Spinal cord (tissue), 10 donors: ENCODE data around the gene OTUB2. TPM values are rescaled to one million over a fixed set of nuclear protein-coding genes. Genes with fewer than 3 reads are reported as not detected.
A peak's percentile ranks its signal among the peaks of the same experiment; 100 is the strongest.

ENCODE experiments used
- DNase-seq, 6 donors: peaks; one replicate each; pipeline versions ENCODE4 v3.0.0 to v3.0.0-alpha.2; 2013 to 2015; ENCODE audit warnings: low spot score in 6 of 6, low read depth in 4 of 6
- H3K27ac ChIP-seq: one replicate; pipeline ENCODE4 v1.5.1; 2013; ENCODE audit warnings: low read depth, low read length, control low read depth
- H3K27me3 ChIP-seq: one replicate; pipeline ENCODE4 v1.6.1; 2013; ENCODE audit warnings: low read length; ENCODE audit not compliant: control insufficient read depth, insufficient read depth
- H3K36me3 ChIP-seq: one replicate; pipeline ENCODE4 v1.6.1; 2013; ENCODE audit warnings: low read length; ENCODE audit not compliant: control insufficient read depth, insufficient read depth
- H3K4me1 ChIP-seq: one replicate; pipeline ENCODE4 v1.6.1; 2013; ENCODE audit warnings: low read length; ENCODE audit not compliant: control insufficient read depth, insufficient read depth
- H3K4me3 ChIP-seq: one replicate; pipeline ENCODE4 v1.5.1; 2013; ENCODE audit warnings: low read depth, low read length, control low read depth
- H3K9me3 ChIP-seq: one replicate; pipeline ENCODE4 v1.6.1; 2013; ENCODE audit warnings: low read length; ENCODE audit not compliant: control insufficient read depth, insufficient read depth
- WGBS: methylation state at CpG from one replicate; pipeline ENCODE4 v1.1.5; 2013; ENCODE audit warnings: missing lambda C conversion rate; ENCODE audit not compliant: insufficient coverage; 5-methylcytosine and 5-hydroxymethylcytosine counted together
- long read RNA-seq, 4 donors: transcript quantifications; one replicate each; lab custom pipeline, GENCODE V29; 2026
- polyA plus RNA-seq, 2 donors: library from polyadenylated mRNA; unstranded; fragments of 120-200 nt; gene quantifications; one replicate each; pipeline ENCODE4 v1.2.1, GENCODE V29; 2013; ENCODE audit not compliant: insufficient read length in 2 of 2
- total RNA-seq, 2 donors: library from RNA; depleted of rRNA in 1 of 2; stranded (reverse); fragments of 120-200 nt in 1 of 2; fragments of >200 nt in 1 of 2; gene quantifications; one replicate each; pipeline versions ENCODE4 v1.2.3 to v1.2.4, GENCODE V29; 2013 to 2014
- donor health status: healthy.

The OTUB2 gene
- total RNA-seq, result 1 to 10 TPM; 3.6 to 4.1 TPM
- polyA plus RNA-seq, result 1 to 10 TPM; 4.6 to 5.8 TPM
- long read RNA-seq, donor 1, result 0 reads
- long read RNA-seq, donor 2, partial matches to known transcripts, result 0 of 1 reads
- long read RNA-seq, donor 2, other reads (novel, unspliced or antisense), result 0 of 1 reads
- long read RNA-seq, donor 3, partial matches to known transcripts, result 0 of 2 reads
- long read RNA-seq, donor 3, other reads (novel, unspliced or antisense), result 0 of 2 reads
- long read RNA-seq, donor 4, result 0 reads

GRCh38 chr14:94026173-94026888, at the start of gene OTUB2:
Gene OTUB2 (plus strand): TSS chr14:94026340. CDS start chr14:94026538, 198 bp downstream.
- DNase-seq, result peak; percentile 99 to 100 (median 100)
- Histone ChIP-seq H3K27me3 (no peaks in the 10 kb centered on the region), H3K9me3 (no peaks in the 10 kb centered on the region), H3K27ac (no peak within 1 kb of the TSS), H3K4me1 (peaks cover 22% of the 10 kb centered on the region), H3K36me3 (peaks cover 4% of the 10 kb centered on the region), H3K4me3 (peak within 1 kb of the TSS; percentile 39)
- WGBS, result under 1% methylated on average over 74 of the region's 74 CpGs

DNA sequence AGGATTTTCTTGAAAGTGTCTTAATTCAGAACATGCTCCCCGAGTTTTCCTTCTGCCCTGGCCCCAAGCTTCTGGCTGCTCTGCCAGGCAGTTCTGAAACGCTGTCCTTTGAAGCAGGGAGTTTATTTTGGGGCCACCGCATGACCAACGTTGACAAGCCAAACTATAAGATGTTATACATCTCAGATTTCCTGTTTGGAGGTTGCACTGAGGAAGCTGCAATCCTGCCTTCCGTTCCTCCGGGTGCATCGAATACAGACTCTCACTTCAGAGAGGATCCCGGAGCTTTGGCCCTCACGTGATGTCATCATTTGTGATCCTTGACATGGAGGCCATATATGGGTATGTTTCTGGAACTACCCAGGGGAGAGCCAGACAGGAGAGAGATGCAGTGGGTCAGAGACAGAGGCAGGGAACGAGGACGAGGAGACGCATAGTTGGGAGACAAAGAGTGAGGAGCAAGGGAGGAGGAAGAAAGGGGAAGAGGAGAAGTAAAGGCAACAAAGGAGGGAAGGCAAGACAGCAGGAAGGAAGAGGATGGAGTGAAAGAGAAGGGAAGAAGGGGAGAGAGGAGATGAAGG, 49.6 kb upstream of the OTUB2 start, which contains the start of gene ASB2:
Gene ASB2, minus strand, starts transcription at position 94 of the 581 bp plus-strand sequence. CDS start 12,031 bp downstream, outside the sequence.
- 54% methylated on average over 11 of the region's 12 CpGs for WGBS
- no peaks in the 10 kb centered on the region for H3K36me3 ChIP-seq
- H3K4me3 ChIP-seq, result peak within 1 kb of the TSS; percentile 12
- no peaks in the 10 kb centered on the region for H3K27me3 ChIP-seq
- peaks cover 33% of the 10 kb centered on the region for H3K4me1 ChIP-seq
- no peaks in the 10 kb centered on the region for H3K9me3 ChIP-seq
- no peak for DNase-seq
- peak within 1 kb of the TSS; percentile 15 for H3K27ac ChIP-seq

DNA sequence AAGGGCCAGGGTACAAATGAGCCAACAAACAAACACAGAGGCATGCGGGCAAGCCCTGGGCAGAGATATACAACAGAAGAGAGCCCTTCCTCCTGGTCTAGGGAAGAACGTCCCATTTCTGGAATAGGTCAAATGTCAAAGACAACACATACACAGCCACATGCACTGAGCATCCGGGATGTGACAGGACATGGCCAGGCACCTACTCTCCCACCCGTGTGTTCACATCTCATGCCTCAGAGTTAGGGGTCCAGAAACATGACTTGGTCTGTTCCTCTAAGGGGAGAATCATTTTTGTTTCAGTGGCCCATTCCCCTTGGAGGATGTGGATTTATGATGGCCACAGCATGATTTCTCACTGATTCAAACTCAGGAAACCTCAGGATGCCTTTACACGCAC, 49.0 kb upstream of the OTUB2 start:
- H3K27ac ChIP-seq, result no peak overlapping the region

DNA sequence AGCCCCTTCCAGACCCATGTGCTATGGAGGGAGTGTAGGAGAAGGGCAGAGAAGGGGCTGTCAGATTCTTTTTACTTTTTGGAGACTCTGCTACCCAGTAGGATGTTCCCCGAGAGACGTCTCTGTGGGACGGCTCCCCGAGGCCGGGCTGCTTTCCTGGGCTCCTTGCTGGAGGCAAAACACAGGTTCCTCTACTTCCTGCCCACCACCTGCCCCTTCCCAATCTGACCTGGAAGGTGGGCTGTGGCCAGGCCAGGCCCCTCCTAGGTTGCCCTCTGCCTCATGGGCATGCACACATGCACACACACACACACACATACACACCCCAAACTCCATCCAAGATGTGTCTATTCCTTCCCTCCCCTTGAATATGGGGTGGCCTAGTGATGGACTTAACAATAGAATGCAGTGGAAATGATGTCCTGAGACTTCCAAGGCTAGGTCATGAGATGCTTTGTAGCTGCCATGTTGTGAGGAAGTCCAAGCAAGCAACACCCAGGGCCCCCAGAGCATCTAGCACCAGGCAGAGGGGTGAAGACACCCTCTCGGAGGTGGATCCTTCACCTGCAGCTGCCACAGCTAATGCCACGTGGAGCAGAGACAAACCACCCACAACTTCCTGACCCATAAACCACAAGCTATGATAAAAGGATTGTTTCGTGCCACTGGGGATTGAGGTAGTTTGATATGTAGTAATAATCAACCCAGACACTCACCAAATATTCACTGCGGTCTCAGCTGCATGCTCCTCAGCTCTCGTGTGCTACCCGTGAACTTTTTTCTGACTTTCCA, 48.2 kb upstream of the OTUB2 start:
- Histone ChIP-seq H3K4me1 (peaks cover 33% of the 10 kb centered on the region), H3K27me3 (no peaks in the 10 kb centered on the region), H3K36me3 (no peaks in the 10 kb centered on the region), H3K9me3 (no peaks in the 10 kb centered on the region), H3K27ac (no peak overlapping the region), H3K4me3 (no peak overlapping the region)
- DNase-seq, result no peak
- WGBS, result 96% methylated on average over 7 of the region's 11 CpGs

More for the DNA sequence above, 49.0 kb upstream of the OTUB2 start:
- 100% methylated on average over 3 of the region's 5 CpGs for WGBS
- no peak for DNase-seq
- Histone ChIP-seq H3K4me3 (no peak overlapping the region), H3K36me3 (no peaks in the 10 kb centered on the region), H3K4me1 (peaks cover 33% of the 10 kb centered on the region), H3K27me3 (no peaks in the 10 kb centered on the region), H3K9me3 (no peaks in the 10 kb centered on the region)

GRCh38 chr14:93978735-93979134, 47.4 kb upstream of the OTUB2 start:
- WGBS, result 74% methylated on average over 4 of the region's 4 CpGs

DNA sequence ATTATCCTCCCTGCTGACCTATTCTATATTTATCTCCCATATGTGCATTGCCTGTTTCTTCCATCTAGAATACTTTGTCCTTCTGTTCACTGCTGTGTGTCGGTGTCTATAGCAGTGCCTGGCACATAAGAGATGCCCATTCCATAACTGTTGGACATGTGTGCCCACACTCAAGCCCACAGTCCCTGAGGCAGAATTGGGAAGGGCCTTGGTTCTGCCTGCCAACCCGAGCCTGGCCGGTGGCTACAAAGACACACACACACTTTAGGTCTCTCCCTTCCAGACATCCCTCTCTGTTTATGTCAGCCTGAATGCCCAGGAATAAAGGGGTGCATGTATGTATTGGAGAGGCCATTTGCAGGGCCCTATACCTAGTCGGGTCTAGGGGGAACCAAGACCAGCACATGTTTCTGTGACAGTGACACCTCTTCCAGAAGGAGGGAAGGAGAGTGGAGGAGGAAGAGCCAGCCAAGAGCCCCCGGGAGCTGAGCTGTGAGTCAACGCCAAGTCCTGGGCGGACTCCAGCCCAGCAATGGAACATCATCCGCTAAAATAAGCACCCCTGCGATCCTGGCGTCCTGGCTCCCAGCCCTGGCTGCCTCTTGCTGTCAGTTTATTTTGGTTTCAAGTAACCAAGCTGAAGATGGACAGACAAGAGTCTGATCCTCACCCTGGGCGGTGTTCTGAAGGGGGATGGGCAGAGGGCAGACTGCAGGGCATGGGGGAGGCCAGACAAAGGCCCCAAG, 45.5 kb upstream of the OTUB2 start:
- H3K27ac ChIP-seq, result no peak overlapping the region
- DNase-seq, result peak in 2 of 6 donors; percentile 15 to 80
- WGBS, result 58% methylated on average over 8 of the region's 11 CpGs

More at GRCh38 chr14:93978735-93979134, 47.4 kb upstream of the OTUB2 start:
- H3K9me3 ChIP-seq, result no peaks in the 10 kb centered on the region
- H3K4me3 ChIP-seq, result no peak overlapping the region
- H3K4me1 ChIP-seq, result peaks cover 33% of the 10 kb centered on the region
- H3K27ac ChIP-seq, result no peak overlapping the region
- no peaks in the 10 kb centered on the region for H3K36me3 ChIP-seq
- DNase-seq, result no peak
- no peaks in the 10 kb centered on the region for H3K27me3 ChIP-seq

DNA sequence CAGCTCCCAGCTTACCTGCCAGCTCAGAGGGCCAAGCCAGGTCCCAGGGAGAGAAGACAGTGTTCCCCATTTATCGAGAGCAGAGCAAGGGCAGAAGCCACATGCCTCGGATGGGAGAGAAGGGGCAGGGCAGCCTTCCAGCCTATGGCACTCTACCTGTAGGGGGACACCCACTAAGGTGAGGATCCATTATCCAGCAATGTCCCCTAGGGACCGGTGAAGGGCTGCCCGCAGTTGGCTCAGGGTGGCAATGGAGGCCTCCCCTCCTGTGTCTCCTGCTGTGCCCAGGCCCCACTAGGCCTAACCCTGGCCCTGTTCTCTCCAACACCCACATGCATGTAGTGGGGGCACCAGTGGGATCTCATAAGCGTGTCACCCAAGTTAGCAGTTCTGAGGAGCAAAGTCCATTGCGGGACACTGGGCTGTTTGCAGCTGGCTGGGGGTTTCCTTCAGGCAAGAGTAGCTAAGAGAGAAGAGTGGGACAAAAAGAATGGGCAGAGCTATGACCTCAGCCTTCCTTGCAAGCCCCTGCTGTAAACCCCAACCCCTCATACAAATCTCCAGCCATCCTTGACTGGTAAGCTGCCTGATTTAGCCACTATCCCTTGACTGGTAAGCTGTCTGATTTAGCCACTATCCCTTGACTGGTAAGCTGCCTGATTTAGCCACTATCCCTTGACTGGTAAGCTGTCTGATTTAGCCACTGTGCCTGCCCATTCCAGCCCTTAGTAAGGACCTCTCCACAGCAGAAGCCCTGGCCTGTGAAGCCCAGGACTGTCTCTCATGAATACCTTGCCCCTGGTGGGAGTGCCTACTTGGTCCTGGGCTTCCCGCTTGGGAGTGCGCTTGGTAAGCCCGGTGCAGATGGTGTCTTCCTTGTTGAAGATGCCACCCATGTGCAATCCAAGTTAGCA, 44.6 kb upstream of the OTUB2 start:
- H3K4me3 ChIP-seq, result no peak overlapping the region
- peaks cover 13% of the 10 kb centered on the region for H3K4me1 ChIP-seq
- DNase-seq, result no peak
- no peaks in the 10 kb centered on the region for H3K27me3 ChIP-seq
- H3K27ac ChIP-seq, result no peak overlapping the region
- H3K36me3 ChIP-seq, result no peaks in the 10 kb centered on the region
- WGBS, result 95% methylated on average over 7 of the region's 9 CpGs
- H3K9me3 ChIP-seq, result no peaks in the 10 kb centered on the region

More for the DNA sequence above, 45.5 kb upstream of the OTUB2 start:
- no peaks in the 10 kb centered on the region for H3K27me3 ChIP-seq
- peaks cover 20% of the 10 kb centered on the region for H3K4me1 ChIP-seq
- H3K4me3 ChIP-seq, result no peak overlapping the region
- H3K36me3 ChIP-seq, result no peaks in the 10 kb centered on the region
- H3K9me3 ChIP-seq, result no peaks in the 10 kb centered on the region

- no peak for DNase-seq
- Histone ChIP-seq H3K4me3 (no peak overlapping the region), H3K27ac (no peak overlapping the region), H3K36me3 (no peaks in the 10 kb centered on the region), H3K4me1 (peaks cover 12% of the 10 kb centered on the region), H3K27me3 (no peaks in the 10 kb centered on the region), H3K9me3 (no peaks in the 10 kb centered on the region)
- WGBS, result 79% methylated on average over 6 of the region's 10 CpGs
Observed at GRCh38 chr14:93982230-93983007, 43.7 kb upstream of the OTUB2 start.
